Smooth muscle cell (in vitro differentiated cells): ENCODE measurements around the gene LVRN. TPM values are rescaled to one million over a fixed set of nuclear protein-coding genes. Genes with fewer than 3 reads are reported as not detected.

Experiments used
- DNase-seq: peaks from one replicate; lab custom pipeline; 2025; ENCODE audit not compliant: unreplicated experiment; lab: John Stamatoyannopoulos, UW
- H2AFZ ChIP-seq: fragments of 200-600 bp; sonication (generic); 2 replicates; pipeline ENCODE4 v1.6.0; 2016; ENCODE audit warnings: antibody characterized with exemption, low read depth, mild to moderate bottlenecking
- H3F3A ChIP-seq: fragments of 200-600 bp; sonication (generic); 2 replicates; pipeline ENCODE4 v1.6.0; 2017; ENCODE audit warnings: antibody characterized with exemption, low read depth
- H3K27ac ChIP-seq: fragments of 200-600 bp; sonication (generic); 2 replicates; pipeline ENCODE4 v1.5.1; 2016; ENCODE audit warnings: low read depth, mild to moderate bottlenecking
- H3K27me3 ChIP-seq: fragments of 200-600 bp; sonication (generic); 2 replicates; pipeline ENCODE4 v1.6.1; 2016; ENCODE audit warnings: low read depth, mild to moderate bottlenecking
- H3K36me3 ChIP-seq: fragments of 200-600 bp; sonication (generic); 2 replicates; pipeline ENCODE4 v1.5.1; 2016; ENCODE audit warnings: low read depth
- H3K4me1 ChIP-seq: fragments of 200-600 bp; sonication (generic); 2 replicates; pipeline ENCODE4 v1.5.1; 2016; ENCODE audit warnings: low read depth
- H3K4me2 ChIP-seq: fragments of 200-600 bp; sonication (generic); 2 replicates; pipeline ENCODE4 v1.6.0; 2016; ENCODE audit warnings: mild to moderate bottlenecking
- H3K4me3 ChIP-seq: fragments of 200-600 bp; sonication (generic); 2 replicates; pipeline ENCODE4 v1.5.1; 2016; ENCODE audit warnings: mild to moderate bottlenecking
- H3K79me2 ChIP-seq: fragments of 200-600 bp; sonication (generic); 2 replicates; pipeline ENCODE4 v1.6.0; 2016; ENCODE audit warnings: low read depth, mild to moderate bottlenecking
- H3K9ac ChIP-seq: fragments of 200-600 bp; sonication (generic); 2 replicates; pipeline ENCODE4 v1.6.0; 2016; ENCODE audit warnings: low read depth
- H3K9me3 ChIP-seq: fragments of 200-600 bp; sonication (generic); replicated peaks from 2 replicates; pipeline ENCODE4 v1.5.1; 2016; ENCODE audit warnings: low read depth
- H4K20me1 ChIP-seq: fragments of 200-600 bp; sonication (generic); 2 replicates; pipeline ENCODE4 v1.6.0; 2016; ENCODE audit warnings: low read depth
- WGBS: methylation state at CpG from one replicate; pipeline ENCODE4 v1.1.7; 2016; ENCODE audit warnings: low lambda C conversion rate; 5-methylcytosine and 5-hydroxymethylcytosine counted together
- polyA plus RNA-seq: library from polyadenylated mRNA; unstranded; fragments of >200 nt; fragmentation: Nextera tagmentation; extraction: Ambion mirVana; gene quantifications from 2 replicates; pipeline ENCODE4 v1.2.1, GENCODE V29; 2016
- total RNA-seq: library from RNA; depleted of rRNA; stranded (reverse); fragments of >200 nt; gene quantifications from 2 replicates; pipeline ENCODE4 v1.2.3, GENCODE V29; 2014
- TF ChIP-seq, protein P1 (sequence below): fragments of 200-600 bp; sonication (generic); IDR thresholded peaks from 2 replicates; pipeline ENCODE4 v1.5.1; 2017; ENCODE audit warnings: borderline replicate concordance, mild to moderate bottlenecking, antibody characterized with exemption; ENCODE audit not compliant: insufficient read depth, poor library complexity, severe bottlenecking

The LVRN gene
- total and polyA plus RNA-seq, 2 experiments from 2014 or later, result 0.72 to 0.87 TPM

DNA sequence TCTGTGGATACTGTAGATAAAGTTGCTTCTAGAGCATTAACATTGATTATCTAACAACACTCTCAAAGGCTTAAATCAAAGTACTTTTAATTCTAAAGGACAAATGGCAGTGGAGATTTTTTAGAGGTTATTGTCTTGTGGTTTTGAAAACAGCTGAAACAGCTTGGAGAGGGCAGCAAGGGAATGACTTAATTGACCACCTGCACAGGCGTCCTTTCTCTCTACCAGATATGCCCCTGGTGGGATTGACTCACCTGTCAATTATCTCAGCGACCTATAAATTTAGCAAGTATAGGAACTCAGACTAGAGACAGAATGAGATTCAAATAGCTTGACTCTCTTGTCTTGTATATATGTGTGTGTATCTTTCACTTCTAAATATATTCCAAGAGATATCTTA lies 83.5 kb downstream of the LVRN start:
- Histone ChIP-seq H3K9me3 (no peaks in the 10 kb centered on the region), H3F3A (no peaks in the 10 kb centered on the region), H4K20me1 (no peaks in the 10 kb centered on the region), H3K27ac (no peak overlapping the region), H3K27me3 (no peaks in the 10 kb centered on the region), H2AFZ (no peak overlapping the region), H3K4me1 (no peaks in the 10 kb centered on the region), H3K36me3 (no peaks in the 10 kb centered on the region), H3K4me2 (no peak overlapping the region), H3K4me3 (no peak overlapping the region), H3K79me2 (no peaks in the 10 kb centered on the region), H3K9ac (no peak overlapping the region)
- DNase-seq, result no peak
- WGBS, result 76% methylated on average over 2 of the region's 2 CpGs
- TF ChIP-seq, protein P1, sequence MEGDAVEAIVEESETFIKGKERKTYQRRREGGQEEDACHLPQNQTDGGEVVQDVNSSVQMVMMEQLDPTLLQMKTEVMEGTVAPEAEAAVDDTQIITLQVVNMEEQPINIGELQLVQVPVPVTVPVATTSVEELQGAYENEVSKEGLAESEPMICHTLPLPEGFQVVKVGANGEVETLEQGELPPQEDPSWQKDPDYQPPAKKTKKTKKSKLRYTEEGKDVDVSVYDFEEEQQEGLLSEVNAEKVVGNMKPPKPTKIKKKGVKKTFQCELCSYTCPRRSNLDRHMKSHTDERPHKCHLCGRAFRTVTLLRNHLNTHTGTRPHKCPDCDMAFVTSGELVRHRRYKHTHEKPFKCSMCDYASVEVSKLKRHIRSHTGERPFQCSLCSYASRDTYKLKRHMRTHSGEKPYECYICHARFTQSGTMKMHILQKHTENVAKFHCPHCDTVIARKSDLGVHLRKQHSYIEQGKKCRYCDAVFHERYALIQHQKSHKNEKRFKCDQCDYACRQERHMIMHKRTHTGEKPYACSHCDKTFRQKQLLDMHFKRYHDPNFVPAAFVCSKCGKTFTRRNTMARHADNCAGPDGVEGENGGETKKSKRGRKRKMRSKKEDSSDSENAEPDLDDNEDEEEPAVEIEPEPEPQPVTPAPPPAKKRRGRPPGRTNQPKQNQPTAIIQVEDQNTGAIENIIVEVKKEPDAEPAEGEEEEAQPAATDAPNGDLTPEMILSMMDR, result no peak

DNA sequence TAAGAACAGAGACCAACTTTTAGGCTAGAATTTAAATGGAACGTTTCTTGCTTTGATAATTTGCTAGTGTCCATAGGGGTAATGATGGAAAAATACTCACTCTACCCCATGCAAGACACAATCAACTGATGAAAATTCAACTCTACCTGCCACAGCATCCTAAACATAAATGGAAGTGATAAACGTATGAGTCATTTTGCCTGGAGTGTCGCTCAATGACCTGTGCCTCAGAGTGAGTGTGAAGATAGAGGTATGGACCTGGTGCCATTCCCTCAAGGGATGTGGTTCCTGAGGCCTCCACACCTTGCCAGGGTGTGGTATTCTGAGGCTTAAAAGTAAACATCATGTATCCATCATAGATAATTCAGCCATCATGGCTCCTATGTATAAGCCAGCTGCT lies 84.0 kb downstream of the LVRN start:
- no peak for DNase-seq
- Histone ChIP-seq H4K20me1 (no peaks in the 10 kb centered on the region), H3K79me2 (no peaks in the 10 kb centered on the region), H3K27me3 (no peaks in the 10 kb centered on the region), H3K27ac (no peak overlapping the region), H3K4me1 (no peaks in the 10 kb centered on the region), H3K9me3 (no peaks in the 10 kb centered on the region), H3K4me2 (no peak overlapping the region), H3K4me3 (no peak overlapping the region), H3K9ac (no peak overlapping the region), H2AFZ (no peak overlapping the region), H3K36me3 (no peaks in the 10 kb centered on the region), H3F3A (no peaks in the 10 kb centered on the region)
- WGBS, result 86% methylated on average over 3 of the region's 3 CpGs
- TF ChIP-seq, protein P1, result no peak

DNA sequence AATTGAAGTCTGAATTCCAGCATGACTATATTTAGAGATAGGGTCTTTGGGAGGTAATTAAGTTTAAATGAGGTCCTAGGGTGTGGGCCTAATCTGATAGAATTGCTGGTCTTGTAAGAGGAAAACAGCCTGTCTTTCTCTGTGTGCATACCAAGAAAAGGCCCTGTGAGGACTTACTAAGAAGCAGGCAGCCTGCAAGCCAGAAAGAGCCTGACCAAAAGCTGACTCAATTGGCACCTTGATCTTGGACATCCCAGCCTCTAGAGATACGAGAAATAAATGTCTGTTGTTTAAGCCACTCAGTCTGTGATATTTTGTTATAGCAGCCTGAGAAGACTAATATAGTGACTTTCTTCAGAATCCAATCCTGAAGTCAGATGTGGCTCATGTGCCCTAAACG lies 84.5 kb downstream of the LVRN start:
- H2AFZ ChIP-seq, result no peak overlapping the region
- H3K36me3 ChIP-seq, result no peaks in the 10 kb centered on the region
- H3K79me2 ChIP-seq, result no peaks in the 10 kb centered on the region
- H3K27ac ChIP-seq, result no peak overlapping the region
- H3K4me1 ChIP-seq, result no peaks in the 10 kb centered on the region
- H3K4me2 ChIP-seq, result no peak overlapping the region
- H3K9me3 ChIP-seq, result no peaks in the 10 kb centered on the region
- H3F3A ChIP-seq, result no peaks in the 10 kb centered on the region
- no peaks in the 10 kb centered on the region for H4K20me1 ChIP-seq
- no peak for DNase-seq
- TF ChIP-seq, protein P1, result no peak
- H3K4me3 ChIP-seq, result no peak overlapping the region
- no peak overlapping the region for H3K9ac ChIP-seq
- no peaks in the 10 kb centered on the region for H3K27me3 ChIP-seq
- WGBS, result 83% methylated on average over 2 of the region's 2 CpGs

DNA sequence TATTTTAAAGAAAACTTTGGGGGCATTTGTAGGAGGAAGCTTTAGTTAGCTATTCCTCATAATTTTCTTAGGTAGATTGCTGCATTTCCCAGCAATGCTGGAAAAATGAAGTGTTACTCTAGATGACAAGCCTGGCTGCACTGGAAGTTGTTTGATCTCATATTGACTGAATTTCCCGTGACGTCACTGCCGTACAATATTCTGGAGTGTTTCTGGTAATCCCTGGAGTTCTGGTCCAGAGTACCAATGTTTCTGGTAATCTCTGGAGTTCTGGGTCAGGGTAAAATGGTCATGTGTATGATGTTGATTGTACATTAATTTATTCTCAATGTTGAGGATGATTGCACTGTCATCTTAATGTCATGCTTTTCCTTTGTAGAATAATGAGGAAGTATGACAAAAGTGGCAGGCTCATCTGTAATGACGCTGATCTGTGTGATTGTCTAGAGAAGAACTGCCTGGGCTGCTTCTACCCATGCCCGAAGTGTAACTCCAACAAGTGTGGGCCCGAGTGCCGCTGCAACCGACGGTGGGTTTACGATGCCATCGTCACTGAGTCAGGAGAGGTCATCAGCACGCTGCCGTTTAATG lies 96.2 kb downstream of the LVRN start:
- Histone ChIP-seq H3K4me2 (no peak overlapping the region), H3K4me3 (no peak overlapping the region), H3K27ac (no peak overlapping the region), H3K4me1 (no peaks in the 10 kb centered on the region), H3K9ac (no peak overlapping the region), H3K36me3 (no peaks in the 10 kb centered on the region), H3K27me3 (no peaks in the 10 kb centered on the region), H3K9me3 (no peaks in the 10 kb centered on the region), H3F3A (no peaks in the 10 kb centered on the region), H4K20me1 (no peaks in the 10 kb centered on the region), H2AFZ (no peak overlapping the region), H3K79me2 (no peaks in the 10 kb centered on the region)
- TF ChIP-seq, protein P1, result no peak
- 86% methylated on average over 13 of the region's 13 CpGs for WGBS
- DNase-seq, result no peak
